Suprapubic skin (tissue), 3 donors: Measurements from ENCODE around the gene SLC16A8.

ENCODE experiments used
- CTCF ChIP-seq, 2 donors: fragments of 200-600 bp in 1 of 2; fragments of 450-650 bp in 1 of 2; sonication (generic) in 1 of 2; IDR thresholded peaks; one replicate each; pipeline ENCODE4 v1.5.1; 2016 to 2019; ENCODE audit warnings: antibody characterized with exemption in 2 of 2, mild to moderate bottlenecking in 1 of 2, moderate library complexity in 1 of 2
- POLR2A ChIP-seq, 2 donors: fragments of 450-650 bp; IDR thresholded peaks; one replicate each; pipeline ENCODE4 v1.6.1; 2017; ENCODE audit warnings: antibody characterized with exemption in 2 of 2, mild to moderate bottlenecking in 2 of 2, moderate library complexity in 2 of 2

- no peak for TF ChIP-seq CTCF (IDR thresholded peaks at IDR 0.05)
- no peak for TF ChIP-seq POLR2A (IDR thresholded peaks at IDR 0.05)
Observed at GRCh38 chr22:38028344-38029130, 55.4 kb downstream of the SLC16A8 start.
